IPS-15b (cell line): ENCODE data around the gene RCAN1.
"Not testable (repeated sequence)": the region's sequence is repeated elsewhere in the genome, so short reads cannot be mapped to it uniquely, and the experiment has no call there.

Experiments used
- H3K27me3 ChIP-seq: one replicate; pipeline ENCODE4 v1.6.1; 2013; ENCODE audit warnings: low read length; ENCODE audit not compliant: control insufficient read depth, insufficient read depth
- H3K36me3 ChIP-seq: one replicate; pipeline ENCODE4 v1.6.1; 2013; ENCODE audit warnings: low read length; ENCODE audit not compliant: control insufficient read depth, insufficient read depth
- H3K4me1 ChIP-seq: one replicate; pipeline ENCODE4 v1.6.1; 2013; ENCODE audit warnings: mild to moderate bottlenecking, low read length; ENCODE audit not compliant: control insufficient read depth, insufficient read depth
- H3K4me3 ChIP-seq: one replicate; pipeline ENCODE4 v1.5.1; 2013; ENCODE audit warnings: low read depth, low read length
- H3K9ac ChIP-seq: one replicate; pipeline ENCODE4 v1.6.1; 2013; ENCODE audit warnings: low read depth, mild to moderate bottlenecking, low read length
- H3K9me3 ChIP-seq: one replicate; pipeline ENCODE4 v1.6.1; 2013; ENCODE audit warnings: mild to moderate bottlenecking, low read length; ENCODE audit not compliant: control insufficient read depth, insufficient read depth

Gene RCAN1

GRCh38 chr21:34606621-34607020, 8.3 kb downstream of the RCAN1 start:
- no peak overlapping the region for H3K9ac ChIP-seq
- no peaks in the 10 kb centered on the region for H3K36me3 ChIP-seq
- no peaks in the 10 kb centered on the region for H3K27me3 ChIP-seq
- no peak overlapping the region for H3K4me3 ChIP-seq
- no peaks in the 10 kb centered on the region for H3K4me1 ChIP-seq
- H3K9me3 ChIP-seq = no peaks in the 10 kb centered on the region

DNA sequence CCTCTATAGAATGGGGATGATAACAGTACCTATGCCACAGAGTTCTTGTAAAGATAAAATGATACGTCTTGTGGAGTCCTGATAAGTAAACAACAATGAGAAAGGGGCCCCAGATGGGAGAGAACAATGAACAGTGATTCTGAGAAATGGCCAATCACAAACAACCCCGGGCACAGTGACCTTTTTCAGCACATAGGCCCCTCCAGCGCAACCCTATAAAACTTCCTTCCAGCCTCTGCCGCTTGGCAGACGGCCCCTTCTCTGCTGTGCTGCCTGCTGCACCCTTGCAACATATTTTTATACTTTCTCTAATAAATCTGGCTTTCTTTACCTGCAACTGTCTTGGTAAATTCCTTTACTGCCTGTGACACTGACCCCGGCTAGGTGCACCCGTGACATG, 8.9 kb downstream of the RCAN1 start:
- Histone ChIP-seq H3K4me1 (no peaks in the 10 kb centered on the region), H3K36me3 (no peaks in the 10 kb centered on the region), H3K27me3 (no peaks in the 10 kb centered on the region), H3K9ac (no peak overlapping the region), H3K9me3 (no peaks in the 10 kb centered on the region), H3K4me3 (no peak overlapping the region)

DNA sequence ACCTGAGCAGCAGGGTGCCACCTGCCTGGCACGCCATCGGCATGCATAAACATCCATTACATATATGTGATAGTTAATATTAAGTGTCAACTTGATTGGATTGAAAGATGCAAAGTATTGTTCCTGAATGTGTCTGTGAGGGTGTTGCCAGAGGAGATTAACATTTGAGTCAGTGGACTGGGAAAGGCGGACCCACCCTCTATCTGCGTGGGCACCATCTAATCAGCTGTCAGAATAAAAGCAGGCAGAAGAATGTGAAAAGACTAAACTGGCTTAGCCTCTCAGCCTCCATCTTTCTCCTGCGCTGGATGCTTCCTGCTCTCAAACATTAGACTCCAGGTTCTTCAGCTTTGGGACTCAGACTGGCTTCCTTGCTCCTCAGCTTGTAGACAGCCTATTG, 10.0 kb downstream of the RCAN1 start:
- not testable (repeated sequence) for H3K9me3 ChIP-seq, H3K4me1 ChIP-seq, H3K36me3 ChIP-seq, H3K4me3 ChIP-seq, H3K9ac ChIP-seq, H3K27me3 ChIP-seq

DNA sequence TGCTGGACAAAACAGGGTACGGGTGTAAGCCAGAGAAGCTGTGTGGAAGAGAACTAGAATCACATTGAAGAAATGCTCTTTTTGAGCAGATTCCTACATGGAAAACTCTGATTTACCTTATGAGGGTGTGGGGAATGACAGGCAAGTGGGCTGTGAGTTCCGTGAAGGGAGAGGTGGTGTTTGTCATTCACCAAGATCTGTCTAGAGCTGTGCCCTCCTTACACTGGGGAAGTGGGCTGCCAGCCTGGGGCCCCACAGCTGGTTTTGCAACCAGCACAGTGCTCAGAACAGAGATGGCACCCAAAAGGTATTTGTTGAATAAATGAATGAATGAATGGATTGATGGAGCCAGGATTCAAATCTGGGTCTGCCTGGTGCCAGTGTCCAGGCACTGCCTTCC, 10.4 kb downstream of the RCAN1 start:
- Histone ChIP-seq H3K27me3 (no peaks in the 10 kb centered on the region), H3K9me3 (no peaks in the 10 kb centered on the region), H3K4me3 (no peak overlapping the region), H3K36me3 (no peaks in the 10 kb centered on the region), H3K9ac (no peak overlapping the region), H3K4me1 (peaks cover 11% of the 10 kb centered on the region)

- Histone ChIP-seq H3K9ac (no peak overlapping the region), H3K4me1 (peaks cover 11% of the 10 kb centered on the region), H3K9me3 (no peaks in the 10 kb centered on the region)
Measured at GRCh38 chr21:34603710-34604057, 11.2 kb downstream of the RCAN1 start.

GRCh38 chr21:34603002-34603709, 11.8 kb downstream of the RCAN1 start:
- Histone ChIP-seq H3K4me1 (peaks cover 11% of the 10 kb centered on the region), H3K4me3 (no peak overlapping the region), H3K9ac (no peak overlapping the region), H3K27me3 (no peaks in the 10 kb centered on the region), H3K36me3 (no peaks in the 10 kb centered on the region), H3K9me3 (no peaks in the 10 kb centered on the region)

More at GRCh38 chr21:34603710-34604057, 11.2 kb downstream of the RCAN1 start:
- Histone ChIP-seq H3K36me3 (no peaks in the 10 kb centered on the region), H3K27me3 (no peaks in the 10 kb centered on the region), H3K4me3 (no peak overlapping the region)

DNA sequence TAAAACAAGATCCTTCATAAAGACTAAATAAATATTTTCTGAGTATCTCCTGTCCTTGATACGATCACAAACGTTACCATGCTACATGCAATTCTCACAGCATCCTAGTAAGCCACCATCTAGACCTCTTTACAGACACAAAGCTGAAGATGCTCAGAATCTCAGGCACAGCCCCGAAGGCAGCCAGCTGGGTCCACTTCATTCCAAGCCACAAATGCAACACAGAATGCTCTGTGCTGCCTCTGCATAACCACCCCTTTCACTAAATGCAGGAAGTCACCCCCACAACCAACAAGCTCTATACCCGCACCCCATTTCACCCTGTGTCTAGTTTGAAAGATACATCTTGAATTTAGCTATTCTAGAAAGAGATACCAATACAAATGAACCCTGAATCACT, 12.9 kb downstream of the RCAN1 start:
- H3K9ac ChIP-seq = no peak overlapping the region
- no peaks in the 10 kb centered on the region for H3K27me3 ChIP-seq
- peaks cover 11% of the 10 kb centered on the region for H3K4me1 ChIP-seq
- no peaks in the 10 kb centered on the region for H3K36me3 ChIP-seq
- no peak overlapping the region for H3K4me3 ChIP-seq
- no peaks in the 10 kb centered on the region for H3K9me3 ChIP-seq

DNA sequence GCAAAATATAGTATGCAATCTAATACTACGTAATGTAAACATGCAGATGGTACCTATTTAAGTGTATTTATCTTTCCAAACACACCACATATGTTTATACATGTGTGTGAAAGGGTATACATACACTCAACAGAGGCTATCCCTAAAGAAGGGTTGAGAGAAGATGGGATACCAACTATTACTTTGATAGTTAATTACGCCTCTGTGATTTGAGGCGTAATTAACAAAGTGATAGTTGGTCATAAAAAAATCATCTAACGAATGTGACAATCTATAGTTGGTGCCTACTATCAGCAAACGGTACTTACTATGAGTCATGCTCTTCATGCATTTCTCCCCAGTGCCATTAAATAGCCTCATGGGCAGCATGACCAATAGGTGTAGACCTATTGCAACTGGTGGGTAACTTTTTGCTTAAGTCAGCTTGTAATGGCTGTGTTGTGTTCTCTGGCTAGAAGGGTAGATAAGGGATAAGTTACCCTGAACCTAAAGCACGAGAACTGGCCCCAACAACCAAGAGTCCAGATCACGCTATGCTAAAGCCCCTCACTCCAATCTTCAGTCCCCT, 15.3 kb downstream of the RCAN1 start:
- Histone ChIP-seq H3K4me1 (peaks cover 11% of the 10 kb centered on the region), H3K36me3 (no peaks in the 10 kb centered on the region), H3K4me3 (no peak overlapping the region), H3K27me3 (no peaks in the 10 kb centered on the region), H3K9ac (no peak overlapping the region), H3K9me3 (no peaks in the 10 kb centered on the region)

DNA sequence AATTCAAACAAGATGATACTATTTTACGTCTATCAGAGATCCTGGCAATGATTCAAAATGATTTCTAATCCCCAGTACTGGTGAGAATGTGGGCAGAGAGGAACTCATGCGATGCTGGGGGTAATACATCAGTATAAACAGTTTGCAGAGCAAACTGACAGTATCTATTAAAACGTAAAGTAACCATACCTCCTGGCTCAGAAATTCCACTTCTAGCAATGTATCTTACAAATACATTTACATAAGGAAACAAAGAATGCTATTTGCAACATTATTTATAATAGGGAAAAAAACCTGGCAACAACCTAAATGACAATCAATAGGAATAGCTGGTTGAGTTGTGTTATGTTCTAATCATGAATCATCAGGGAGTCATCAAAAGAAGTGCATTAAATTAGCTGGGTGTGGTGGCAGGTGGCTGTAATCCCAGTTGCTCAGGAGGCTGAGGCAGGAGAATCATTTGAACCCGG, 15.9 kb downstream of the RCAN1 start:
- Histone ChIP-seq H3K27me3 (no peaks in the 10 kb centered on the region), H3K9ac (no peak overlapping the region), H3K4me1 (peaks cover 11% of the 10 kb centered on the region), H3K9me3 (no peaks in the 10 kb centered on the region), H3K36me3 (no peaks in the 10 kb centered on the region), H3K4me3 (no peak overlapping the region)

GRCh38 chr21:34597406-34597805, 17.5 kb downstream of the RCAN1 start:
- no peaks in the 10 kb centered on the region for H3K36me3 ChIP-seq
- no peak overlapping the region for H3K4me3 ChIP-seq
- H3K27me3 ChIP-seq = no peaks in the 10 kb centered on the region

DNA sequence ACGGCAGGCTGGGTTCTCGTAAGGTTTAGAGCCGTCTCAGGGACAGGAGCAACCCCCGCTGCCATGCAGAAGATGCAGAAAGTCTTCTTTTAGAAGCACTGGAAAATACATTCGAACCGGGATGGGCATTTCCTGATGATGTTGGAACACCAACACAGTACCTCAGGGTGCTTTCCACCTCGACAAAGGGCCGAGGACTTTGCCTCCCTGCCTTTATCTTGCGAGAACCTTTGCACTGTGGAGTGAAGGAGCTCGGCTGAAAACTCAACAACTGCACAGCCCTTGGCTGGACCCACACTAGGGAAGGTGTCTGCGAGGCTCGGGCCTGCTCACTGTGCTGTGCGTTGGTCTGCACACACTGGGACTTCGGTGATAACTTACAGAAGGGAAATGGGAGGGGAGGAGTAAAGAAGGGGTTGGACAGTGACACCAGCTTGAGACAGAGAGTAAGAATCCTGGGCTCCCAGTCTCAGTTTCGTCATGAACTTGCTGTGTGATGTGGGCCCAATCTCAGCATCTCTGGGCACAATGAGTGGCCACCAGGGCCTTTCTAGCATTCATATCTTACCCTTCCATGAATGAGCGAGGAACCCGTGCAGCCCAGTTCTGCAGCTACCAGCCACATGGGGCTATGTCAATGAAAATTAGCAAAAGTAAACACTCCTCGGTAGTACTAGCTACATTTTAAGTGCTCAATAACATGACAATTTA, 18.2 kb downstream of the RCAN1 start:
- H3K9me3 ChIP-seq = no peaks in the 10 kb centered on the region
- no peak overlapping the region for H3K4me3 ChIP-seq
- peaks cover 11% of the 10 kb centered on the region for H3K4me1 ChIP-seq
- no peaks in the 10 kb centered on the region for H3K27me3 ChIP-seq
- H3K36me3 ChIP-seq = no peaks in the 10 kb centered on the region
- H3K9ac ChIP-seq = no peak overlapping the region

More at GRCh38 chr21:34597406-34597805, 17.5 kb downstream of the RCAN1 start:
- Histone ChIP-seq H3K9me3 (no peaks in the 10 kb centered on the region), H3K4me1 (peaks cover 11% of the 10 kb centered on the region), H3K9ac (no peak overlapping the region)

DNA sequence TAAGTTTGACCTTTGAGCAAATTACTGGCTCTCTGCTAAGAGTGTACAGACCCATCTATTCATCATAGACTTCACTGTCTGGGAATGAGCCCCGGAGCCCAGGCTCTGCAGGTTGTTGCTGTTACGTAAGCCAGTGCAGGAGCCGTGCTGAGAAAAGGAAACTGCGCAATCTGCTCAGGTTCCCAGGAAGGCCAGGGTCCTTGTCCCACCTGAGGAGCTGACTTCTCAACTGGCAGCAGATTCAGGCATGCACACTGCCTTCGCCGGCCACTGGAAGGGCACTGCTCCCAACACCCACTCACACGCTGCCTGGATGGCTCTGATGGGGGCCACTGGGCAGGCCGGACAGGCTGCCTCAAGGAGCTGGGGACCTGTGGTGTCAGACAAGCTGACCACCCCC, 19.5 kb downstream of the RCAN1 start:
- no peaks in the 10 kb centered on the region for H3K27me3 ChIP-seq
- H3K4me1 ChIP-seq = peaks cover 6% of the 10 kb centered on the region
- no peak overlapping the region for H3K4me3 ChIP-seq
- H3K36me3 ChIP-seq = no peaks in the 10 kb centered on the region
- H3K9ac ChIP-seq = no peak overlapping the region
- H3K9me3 ChIP-seq = no peaks in the 10 kb centered on the region
